ENCODE data around the gene RPAP3. TPM values are rescaled to one million over a fixed set of nuclear protein-coding genes. Genes with fewer than 3 reads are reported as not detected.

Gene RPAP3
- total and polyA plus RNA-seq, 9 of the 15 experiments (the other 6 are each of a cell fraction or from before 2014, with no cell fraction given) = 40.0 to 92.1 (median 54.1) TPM

DNA sequence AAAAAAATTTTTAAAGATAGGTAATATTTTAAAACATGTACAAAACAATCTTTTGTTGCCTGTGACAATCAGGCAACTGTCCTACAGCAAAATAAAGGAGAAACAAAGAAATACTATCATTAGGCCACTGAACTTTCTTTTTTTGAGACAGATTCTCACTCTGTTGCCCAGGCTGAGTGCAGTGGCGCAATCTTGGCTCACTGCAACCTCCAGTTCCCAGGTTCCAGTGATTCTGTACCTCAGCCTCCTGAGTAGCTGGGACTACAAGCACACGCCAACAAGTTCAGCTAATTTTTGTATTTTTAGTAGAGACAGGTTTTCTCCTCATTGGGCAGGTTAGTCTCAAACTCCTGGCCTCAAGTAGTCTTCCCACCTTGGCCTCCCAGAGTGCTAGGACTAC is 16.6 kb downstream of the RPAP3 start:
- no peaks in the 10 kb centered on the region for H3K79me2 ChIP-seq (ENCODE audit: control insufficient read depth, insufficient read depth, low read length)
- WGBS (ENCODE audit: insufficient coverage, low coverage, missing lambda C conversion rate) = 93% methylated on average over 2 of the region's 2 CpGs
- H3K4me1 ChIP-seq (replicated peaks in 1 of 2; ENCODE audit: control insufficient read depth in 2 of 2, insufficient read depth in 2 of 2, low read length in 2 of 2) = no peaks in the 10 kb centered on the region
- ATAC-seq = no peak; the same call in 2 of the 3 replicates
- FAIRE-seq = no peak
- DNase-seq (ENCODE audit: extremely low read depth in 1 of 4, low spot score in 3 of 4) = no peak
- H3K4me2 ChIP-seq (ENCODE audit: insufficient read depth, low read length) = no peak overlapping the region
- no peak overlapping the region for H3K9ac ChIP-seq (ENCODE audit: insufficient read depth in 1 of 2, low read depth in 2 of 2, low read length in 2 of 2)
- H4K20me1 ChIP-seq (replicated peaks; ENCODE audit: control insufficient read depth, insufficient read depth, low read length) = no peaks in the 10 kb centered on the region
- ChIA-PET POLR2A (no interaction called here), CTCF (ENCODE audit: low intra/inter-chr PET ratio) (no interaction called here)
- H3K9me3 ChIP-seq (replicated peaks; ENCODE audit: control insufficient read depth, insufficient read depth, low read depth, low read length) = no peaks in the 10 kb centered on the region
- no peak overlapping the region for H2AFZ ChIP-seq (ENCODE audit: low read depth, low read length)
- in situ Hi-C loops (cut with MboI) = no loop called here
- intact Hi-C loops (cut with micrococcal nuclease) = no loop called here
- TF ChIP-seq EHMT2 (IDR thresholded peaks at IDR 0.05) (no peak), POLR3G (IDR thresholded peaks at IDR 0.05; ENCODE audit: extremely low read depth, insufficient read length, insufficient replicate concordance) (no peak), ATF7 (IDR thresholded peaks at IDR 0.05) (no peak), CXXC5 (CRISPR knock-in tag; IDR thresholded peaks at IDR 0.05) (no peak), CEBPB (tag; IDR thresholded peaks at IDR 0.05) (0 out of 2 replicates have a peak, but pooled peaks have one; percentile 25), GTF2E2 (tag; IDR thresholded peaks at IDR 0.05) (no peak), ZNF263 (CRISPR knock-in tag; IDR thresholded peaks at IDR 0.05; ENCODE audit: borderline replicate concordance) (no peak), JUNB (CRISPR knock-in tag; conservative IDR thresholded peaks at IDR 0.05) (no peak)
- no peaks in the 10 kb centered on the region for H3K9me1 ChIP-seq (ENCODE audit: control insufficient read depth, insufficient read depth, low read length)
- H3K27ac ChIP-seq (ENCODE audit: extremely low read depth, low read depth, low read length) = no peak overlapping the region
- peaks cover 76% of the 10 kb centered on the region for H3K36me3 ChIP-seq (ENCODE audit: control insufficient read depth, insufficient read depth, low read length)
- H3K27me3 ChIP-seq (ENCODE audit: control insufficient read depth in 2 of 2, insufficient read depth in 2 of 2, low read length in 2 of 2) = no peaks in the 10 kb centered on the region
- no TSS peak for BruUV-seq (replicated peaks)
- H3K4me3 ChIP-seq = no peak overlapping the region

DNA sequence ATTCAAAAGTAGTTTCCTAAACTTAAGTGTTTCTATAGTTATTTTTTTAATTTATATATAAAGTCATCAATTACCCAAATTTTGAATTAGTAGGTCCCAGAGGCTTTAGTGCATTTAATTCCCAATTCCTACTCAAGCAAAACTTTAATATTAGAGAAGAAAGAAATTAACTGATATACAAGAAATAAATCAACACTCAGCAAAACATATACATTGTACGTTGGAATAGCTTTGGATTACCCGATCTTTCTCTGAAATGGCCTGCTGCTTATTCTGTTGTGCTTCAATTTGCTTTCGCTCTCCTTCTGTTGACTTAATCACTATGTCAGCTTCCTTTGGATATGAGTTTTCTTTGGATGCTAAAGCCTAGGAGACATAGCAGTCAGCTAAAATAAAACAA is 18.2 kb downstream of the RPAP3 start:
- Histone ChIP-seq H3K36me3 (ENCODE audit: control insufficient read depth, insufficient read depth, low read length) (peaks cover 76% of the 10 kb centered on the region), H3K4me2 (ENCODE audit: insufficient read depth, low read length) (no peak overlapping the region), H3K4me3 (no peak overlapping the region), H3K4me1 (replicated peaks in 1 of 2; ENCODE audit: control insufficient read depth in 2 of 2, insufficient read depth in 2 of 2, low read length in 2 of 2) (no peaks in the 10 kb centered on the region), H3K9me1 (ENCODE audit: control insufficient read depth, insufficient read depth, low read length) (no peaks in the 10 kb centered on the region), H3K27me3 (ENCODE audit: control insufficient read depth in 2 of 2, insufficient read depth in 2 of 2, low read length in 2 of 2) (no peaks in the 10 kb centered on the region), H3K9ac (ENCODE audit: insufficient read depth in 1 of 2, low read depth in 2 of 2, low read length in 2 of 2) (no peak overlapping the region), H2AFZ (ENCODE audit: low read depth, low read length) (no peak overlapping the region), H3K27ac (ENCODE audit: extremely low read depth, low read depth, low read length) (no peak overlapping the region), H3K79me2 (ENCODE audit: control insufficient read depth, insufficient read depth, low read length) (no peaks in the 10 kb centered on the region), H4K20me1 (replicated peaks; ENCODE audit: control insufficient read depth, insufficient read depth, low read length) (no peaks in the 10 kb centered on the region), H3K9me3 (replicated peaks; ENCODE audit: control insufficient read depth, insufficient read depth, low read depth, low read length) (no peaks in the 10 kb centered on the region)
- intact Hi-C loops (cut with micrococcal nuclease) = loop anchor here (2.0 kb wide), 1 partner anchor 141 kb away; no protein-coding TSS in a partner anchor
- CTCF ChIA-PET (ENCODE audit: low intra/inter-chr PET ratio) = interaction anchor here (2.3 kb wide), 1 partner anchor 655 kb away, joined by 13 read pairs; no protein-coding TSS in a partner anchor
- WGBS (ENCODE audit: insufficient coverage, low coverage, missing lambda C conversion rate) = 65% methylated on average over 3 of the region's 3 CpGs
- BruUV-seq (replicated peaks) = no TSS peak
- no peak for FAIRE-seq
- POLR2A ChIA-PET = no interaction called here
- no peak for DNase-seq (ENCODE audit: extremely low read depth in 1 of 4, low spot score in 3 of 4)
- in situ Hi-C loops (cut with MboI) = no loop called here
- no peak for ATAC-seq
- TF ChIP-seq, protein P1, sequence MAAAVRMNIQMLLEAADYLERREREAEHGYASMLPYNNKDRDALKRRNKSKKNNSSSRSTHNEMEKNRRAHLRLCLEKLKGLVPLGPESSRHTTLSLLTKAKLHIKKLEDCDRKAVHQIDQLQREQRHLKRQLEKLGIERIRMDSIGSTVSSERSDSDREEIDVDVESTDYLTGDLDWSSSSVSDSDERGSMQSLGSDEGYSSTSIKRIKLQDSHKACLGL (CRISPR knock-in tag; IDR thresholded peaks at IDR 0.05; ENCODE audit: borderline replicate concordance, poor library complexity, severe bottlenecking) = no peak
- TF ChIP-seq, protein P2, sequence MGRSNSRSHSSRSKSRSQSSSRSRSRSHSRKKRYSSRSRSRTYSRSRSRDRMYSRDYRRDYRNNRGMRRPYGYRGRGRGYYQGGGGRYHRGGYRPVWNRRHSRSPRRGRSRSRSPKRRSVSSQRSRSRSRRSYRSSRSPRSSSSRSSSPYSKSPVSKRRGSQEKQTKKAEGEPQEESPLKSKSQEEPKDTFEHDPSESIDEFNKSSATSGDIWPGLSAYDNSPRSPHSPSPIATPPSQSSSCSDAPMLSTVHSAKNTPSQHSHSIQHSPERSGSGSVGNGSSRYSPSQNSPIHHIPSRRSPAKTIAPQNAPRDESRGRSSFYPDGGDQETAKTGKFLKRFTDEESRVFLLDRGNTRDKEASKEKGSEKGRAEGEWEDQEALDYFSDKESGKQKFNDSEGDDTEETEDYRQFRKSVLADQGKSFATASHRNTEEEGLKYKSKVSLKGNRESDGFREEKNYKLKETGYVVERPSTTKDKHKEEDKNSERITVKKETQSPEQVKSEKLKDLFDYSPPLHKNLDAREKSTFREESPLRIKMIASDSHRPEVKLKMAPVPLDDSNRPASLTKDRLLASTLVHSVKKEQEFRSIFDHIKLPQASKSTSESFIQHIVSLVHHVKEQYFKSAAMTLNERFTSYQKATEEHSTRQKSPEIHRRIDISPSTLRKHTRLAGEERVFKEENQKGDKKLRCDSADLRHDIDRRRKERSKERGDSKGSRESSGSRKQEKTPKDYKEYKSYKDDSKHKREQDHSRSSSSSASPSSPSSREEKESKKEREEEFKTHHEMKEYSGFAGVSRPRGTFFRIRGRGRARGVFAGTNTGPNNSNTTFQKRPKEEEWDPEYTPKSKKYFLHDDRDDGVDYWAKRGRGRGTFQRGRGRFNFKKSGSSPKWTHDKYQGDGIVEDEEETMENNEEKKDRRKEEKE (IDR thresholded peaks at IDR 0.05; ENCODE audit: borderline replicate concordance in 1 of 2, control insufficient read depth in 1 of 2, low read depth in 2 of 2, low read length in 1 of 2) = no peak
- TF ChIP-seq, protein P3, sequence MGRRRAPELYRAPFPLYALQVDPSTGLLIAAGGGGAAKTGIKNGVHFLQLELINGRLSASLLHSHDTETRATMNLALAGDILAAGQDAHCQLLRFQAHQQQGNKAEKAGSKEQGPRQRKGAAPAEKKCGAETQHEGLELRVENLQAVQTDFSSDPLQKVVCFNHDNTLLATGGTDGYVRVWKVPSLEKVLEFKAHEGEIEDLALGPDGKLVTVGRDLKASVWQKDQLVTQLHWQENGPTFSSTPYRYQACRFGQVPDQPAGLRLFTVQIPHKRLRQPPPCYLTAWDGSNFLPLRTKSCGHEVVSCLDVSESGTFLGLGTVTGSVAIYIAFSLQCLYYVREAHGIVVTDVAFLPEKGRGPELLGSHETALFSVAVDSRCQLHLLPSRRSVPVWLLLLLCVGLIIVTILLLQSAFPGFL (CRISPR knock-in tag; IDR thresholded peaks at IDR 0.05) = no peak
- 0 out of 2 replicates have a peak, but pooled peaks have one; percentile 5 for TF ChIP-seq MAFF (IDR thresholded peaks at IDR 0.05; ENCODE audit: low read length)
- TF ChIP-seq ZNF316 (IDR thresholded peaks at IDR 0.05) = peak; percentile 61

Data from K562 (cell line).